Panc1 (cell line): ENCODE measurements around the gene PTP4A2. TPM values are rescaled to one million over a fixed set of nuclear protein-coding genes. Genes with fewer than 3 reads are reported as not detected.

Experiments used
- ATAC-seq: fragments of 200-7000 bp; cut with Tn5 transposase; 2 replicates; pipeline ENCODE4 v1.9.1; 2020; ENCODE audit warnings: mild to moderate bottlenecking, moderate library complexity
- BruUV-seq: library from RNA; stranded (reverse); fragments of 400-500 nt; replicated peaks from 2 replicates; lab custom pipeline; 2021; lab: Mats Ljungman, UMichigan
- CTCF ChIA-PET: fragments of 300-600 bp; sonication (Branson Sonifier 250); formaldehyde crosslinking; loops from one replicate; lab custom pipeline; 2022; ENCODE audit warnings: antibody characterized with exemption; lab: Charles Lee
- POLR2A ChIA-PET: fragments of 300-600 bp; sonication (Branson Sonifier 250); formaldehyde crosslinking; loops from one replicate; lab custom pipeline; 2022; ENCODE audit warnings: antibody characterized with exemption; lab: Charles Lee
- DNase-seq: peaks from one replicate; pipeline ENCODE4 v3.0.0-alpha.2; 2010; ENCODE audit warnings: low read depth, low spot score
- H3K27ac ChIP-seq: 2 replicates; pipeline ENCODE4 v1.5.1; 2011; ENCODE audit warnings: mild to moderate bottlenecking, low read length, inconsistent platforms
- H3K27me3 ChIP-seq: fragments of 200-500 bp; sonication (Bioruptor generic); 2 replicates; pipeline ENCODE4 v1.6.0; 2014; ENCODE audit warnings: low read length, inconsistent platforms; ENCODE audit not compliant: control insufficient read depth, insufficient read depth
- H3K36me3 ChIP-seq: fragments of 200-500 bp; sonication (Bioruptor generic); 2 replicates; pipeline ENCODE4 v1.5.1; 2014; ENCODE audit warnings: inconsistent platforms, mild to moderate bottlenecking, low read length, moderate library complexity; ENCODE audit not compliant: control insufficient read depth, insufficient read depth
- H3K4me1 ChIP-seq: 2 replicates; pipeline ENCODE4 v1.5.1; 2011; ENCODE audit warnings: inconsistent platforms, mild to moderate bottlenecking, low read length, moderate library complexity; ENCODE audit not compliant: control insufficient read depth, insufficient read depth
- H3K4me3 ChIP-seq, 2 experiments: 2 replicates each; pipeline ENCODE4 v1.5.1; 2011 to 2012; ENCODE audit warnings: low read depth in 2 of 2, low read length in 2 of 2, mild to moderate bottlenecking in 2 of 2, inconsistent platforms in 1 of 2, moderate library complexity in 1 of 2
- H3K9me3 ChIP-seq: fragments of 200-500 bp; sonication (Bioruptor generic); 2 replicates; pipeline ENCODE4 v1.5.1; 2014; ENCODE audit warnings: low read depth, mild to moderate bottlenecking, inconsistent platforms, low read length, moderate library complexity; ENCODE audit not compliant: control insufficient read depth, insufficient read depth
- POLR2AphosphoS5 ChIP-seq: IDR thresholded peaks from 2 replicates; pipeline ENCODE4 v1.6.1; 2012; ENCODE audit warnings: mild to moderate bottlenecking, low read depth, low read length, moderate library complexity
- SIN3A ChIP-seq: IDR thresholded peaks from 2 replicates; pipeline ENCODE4 v1.6.1; 2012; ENCODE audit warnings: low read depth, mild to moderate bottlenecking, low read length, moderate library complexity, borderline replicate concordance; ENCODE audit not compliant: insufficient read depth
- TCF7L2 ChIP-seq: IDR thresholded peaks from 2 replicates; pipeline ENCODE4 v1.6.1; 2011; ENCODE audit warnings: mild to moderate bottlenecking, low read depth, low read length, inconsistent platforms
- in situ Hi-C: cut with HindIII; loops from 2 replicates; pipeline ENCODE4 v1.10.0; 2016; ENCODE audit warnings: low sequenced_read_pairs, low pct_unique_long_range_greater_than_20kb
- intact Hi-C: fragments of 100-400 bp; cut with micrococcal nuclease; formaldehyde crosslinking; loops from one replicate; pipeline ENCODE4 v1.10.0; 2022; ENCODE audit not compliant: unreplicated experiment
- total RNA-seq: library from RNA; stranded (reverse); gene quantifications from one replicate; pipeline ENCODE4 v1.2.1, GENCODE V29; 2021; ENCODE audit not compliant: unreplicated experiment
- TF ChIP-seq, protein P1 (sequence below), 2 experiments: IDR thresholded peaks; 2 replicates each; pipeline ENCODE4 v1.6.1; 2011 to 2012; ENCODE audit warnings: low read depth in 2 of 2, control low read depth in 1 of 2, low read length in 1 of 2, mild to moderate bottlenecking in 1 of 2, moderate library complexity in 1 of 2; ENCODE audit not compliant: insufficient read depth in 1 of 2
- TF ChIP-seq, protein P2 (sequence below): fragments of 450-650 bp; IDR thresholded peaks from 2 replicates; pipeline ENCODE4 v1.5.1; 2017; ENCODE audit warnings: mild to moderate bottlenecking

PTP4A2 gene
- total RNA-seq, 1 experiment from 2014 or later: 559 TPM

DNA sequence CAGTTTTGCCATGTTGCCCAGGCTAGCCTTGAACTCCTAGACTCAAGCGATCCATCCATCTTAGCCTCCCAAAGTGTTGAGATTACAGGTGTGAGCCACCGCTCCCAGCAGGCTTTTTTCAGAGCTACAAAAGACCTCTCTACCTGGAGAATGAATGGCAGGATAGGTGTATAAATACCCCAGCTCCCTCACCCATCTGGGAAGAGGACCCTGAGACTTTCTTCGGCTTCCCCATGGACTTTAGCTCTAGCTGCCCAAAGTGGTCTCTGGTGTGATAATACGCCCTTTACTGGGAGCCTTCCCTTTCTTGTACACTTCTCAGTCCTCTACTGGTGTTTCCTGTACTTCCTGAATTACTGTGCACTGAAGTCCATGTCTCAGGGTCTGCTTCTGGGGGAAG lies 60.6 kb downstream of the PTP4A2 start:
- ChIA-PET POLR2A (no interaction called here), CTCF (no interaction called here)
- in situ Hi-C loops (no loop called here), intact Hi-C loops (no loop called here)
- H3K4me3 ChIP-seq: no peak overlapping the region
- BruUV-seq: no TSS peak
- DNase-seq (no peak), ATAC-seq (no peak)
- no peak for TF ChIP-seq SIN3A
- TF ChIP-seq TCF7L2: no peak
- H3K4me1 ChIP-seq: 0 out of 2 replicates have a peak, but pooled peaks cover 3% of the 10 kb centered on the region
- no peaks in the 10 kb centered on the region for H3K27me3 ChIP-seq
- no peaks in the 10 kb centered on the region for H3K36me3 ChIP-seq
- no peak overlapping the region for H3K27ac ChIP-seq
- H3K9me3 ChIP-seq: no peaks in the 10 kb centered on the region

DNA sequence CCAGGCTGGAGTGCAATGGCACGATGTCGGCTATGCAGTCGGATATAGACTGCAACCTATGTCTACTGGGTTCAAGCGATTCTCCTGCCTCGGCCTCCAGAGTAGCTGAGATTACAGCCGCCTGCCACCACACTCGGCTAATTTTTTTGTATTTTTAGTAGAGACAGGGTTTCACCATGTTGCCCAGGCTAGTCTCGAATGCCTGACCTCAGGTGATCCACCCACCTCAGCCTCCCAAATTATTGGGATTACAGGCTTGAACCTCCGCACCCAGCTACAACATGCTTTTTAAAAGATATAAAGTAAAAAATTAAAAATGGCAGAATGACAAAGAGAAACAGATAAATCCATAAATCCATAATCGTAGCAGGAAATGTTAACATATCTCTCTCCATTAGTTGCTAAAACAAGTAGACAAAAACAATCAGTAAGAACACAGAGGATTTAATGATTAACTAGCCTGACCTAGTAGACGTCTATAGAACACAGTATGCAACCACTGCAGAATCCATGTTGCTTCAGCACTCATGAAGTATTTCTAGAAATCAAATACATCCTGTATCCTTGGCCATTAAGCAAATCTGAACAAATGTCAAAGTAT lies 62.4 kb downstream of the PTP4A2 start:
- H3K4me1 ChIP-seq: no peaks in the 10 kb centered on the region
- no peaks in the 10 kb centered on the region for H3K36me3 ChIP-seq
- DNase-seq: no peak
- no peaks in the 10 kb centered on the region for H3K27me3 ChIP-seq
- in situ Hi-C loops: no loop called here
- no peak overlapping the region for H3K27ac ChIP-seq
- no peak overlapping the region for H3K4me3 ChIP-seq
- no peak for TF ChIP-seq TCF7L2
- TF ChIP-seq, protein P1, sequence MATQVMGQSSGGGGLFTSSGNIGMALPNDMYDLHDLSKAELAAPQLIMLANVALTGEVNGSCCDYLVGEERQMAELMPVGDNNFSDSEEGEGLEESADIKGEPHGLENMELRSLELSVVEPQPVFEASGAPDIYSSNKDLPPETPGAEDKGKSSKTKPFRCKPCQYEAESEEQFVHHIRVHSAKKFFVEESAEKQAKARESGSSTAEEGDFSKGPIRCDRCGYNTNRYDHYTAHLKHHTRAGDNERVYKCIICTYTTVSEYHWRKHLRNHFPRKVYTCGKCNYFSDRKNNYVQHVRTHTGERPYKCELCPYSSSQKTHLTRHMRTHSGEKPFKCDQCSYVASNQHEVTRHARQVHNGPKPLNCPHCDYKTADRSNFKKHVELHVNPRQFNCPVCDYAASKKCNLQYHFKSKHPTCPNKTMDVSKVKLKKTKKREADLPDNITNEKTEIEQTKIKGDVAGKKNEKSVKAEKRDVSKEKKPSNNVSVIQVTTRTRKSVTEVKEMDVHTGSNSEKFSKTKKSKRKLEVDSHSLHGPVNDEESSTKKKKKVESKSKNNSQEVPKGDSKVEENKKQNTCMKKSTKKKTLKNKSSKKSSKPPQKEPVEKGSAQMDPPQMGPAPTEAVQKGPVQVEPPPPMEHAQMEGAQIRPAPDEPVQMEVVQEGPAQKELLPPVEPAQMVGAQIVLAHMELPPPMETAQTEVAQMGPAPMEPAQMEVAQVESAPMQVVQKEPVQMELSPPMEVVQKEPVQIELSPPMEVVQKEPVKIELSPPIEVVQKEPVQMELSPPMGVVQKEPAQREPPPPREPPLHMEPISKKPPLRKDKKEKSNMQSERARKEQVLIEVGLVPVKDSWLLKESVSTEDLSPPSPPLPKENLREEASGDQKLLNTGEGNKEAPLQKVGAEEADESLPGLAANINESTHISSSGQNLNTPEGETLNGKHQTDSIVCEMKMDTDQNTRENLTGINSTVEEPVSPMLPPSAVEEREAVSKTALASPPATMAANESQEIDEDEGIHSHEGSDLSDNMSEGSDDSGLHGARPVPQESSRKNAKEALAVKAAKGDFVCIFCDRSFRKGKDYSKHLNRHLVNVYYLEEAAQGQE (IDR thresholded peaks at IDR 0.05; ENCODE audit: insufficient read depth in 1 of 2, low read depth in 2 of 2, low read length in 1 of 2): no peak
- TF ChIP-seq SIN3A: no peak
- TF ChIP-seq, protein P2, sequence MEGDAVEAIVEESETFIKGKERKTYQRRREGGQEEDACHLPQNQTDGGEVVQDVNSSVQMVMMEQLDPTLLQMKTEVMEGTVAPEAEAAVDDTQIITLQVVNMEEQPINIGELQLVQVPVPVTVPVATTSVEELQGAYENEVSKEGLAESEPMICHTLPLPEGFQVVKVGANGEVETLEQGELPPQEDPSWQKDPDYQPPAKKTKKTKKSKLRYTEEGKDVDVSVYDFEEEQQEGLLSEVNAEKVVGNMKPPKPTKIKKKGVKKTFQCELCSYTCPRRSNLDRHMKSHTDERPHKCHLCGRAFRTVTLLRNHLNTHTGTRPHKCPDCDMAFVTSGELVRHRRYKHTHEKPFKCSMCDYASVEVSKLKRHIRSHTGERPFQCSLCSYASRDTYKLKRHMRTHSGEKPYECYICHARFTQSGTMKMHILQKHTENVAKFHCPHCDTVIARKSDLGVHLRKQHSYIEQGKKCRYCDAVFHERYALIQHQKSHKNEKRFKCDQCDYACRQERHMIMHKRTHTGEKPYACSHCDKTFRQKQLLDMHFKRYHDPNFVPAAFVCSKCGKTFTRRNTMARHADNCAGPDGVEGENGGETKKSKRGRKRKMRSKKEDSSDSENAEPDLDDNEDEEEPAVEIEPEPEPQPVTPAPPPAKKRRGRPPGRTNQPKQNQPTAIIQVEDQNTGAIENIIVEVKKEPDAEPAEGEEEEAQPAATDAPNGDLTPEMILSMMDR: no peak
- no peak for TF ChIP-seq POLR2AphosphoS5
- ChIA-PET POLR2A (no interaction called here), CTCF (no interaction called here)
- no peak for ATAC-seq
- no peaks in the 10 kb centered on the region for H3K9me3 ChIP-seq
- intact Hi-C loops: no loop called here
- BruUV-seq: no TSS peak

DNA sequence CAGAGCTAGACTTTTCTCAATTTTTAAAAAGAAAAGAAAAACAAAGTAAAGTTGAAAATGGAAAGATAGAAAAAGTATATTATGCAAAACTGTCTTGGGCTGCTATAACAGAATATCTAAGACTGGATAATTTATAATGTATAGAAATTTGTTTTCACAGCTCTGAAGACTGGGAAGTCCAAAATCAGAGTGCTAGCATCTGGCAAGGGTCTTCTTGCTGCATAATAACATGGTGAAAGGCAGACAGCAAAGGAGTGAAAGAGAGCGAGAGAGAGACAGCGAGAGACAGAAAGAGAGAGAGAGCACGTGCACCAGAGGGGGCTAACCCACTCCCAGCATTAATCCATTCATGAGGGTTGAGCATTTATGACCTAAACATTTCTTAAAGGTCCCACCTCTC lies 63.2 kb downstream of the PTP4A2 start:
- DNase-seq (no peak), ATAC-seq (no peak)
- TF ChIP-seq SIN3A: no peak
- TF ChIP-seq, protein P2: no peak
- TF ChIP-seq, protein P1 (IDR thresholded peaks at IDR 0.05; ENCODE audit: insufficient read depth in 1 of 2, low read depth in 2 of 2, low read length in 1 of 2): no peak
- TF ChIP-seq TCF7L2: no peak
- no peak for TF ChIP-seq POLR2AphosphoS5
- in situ Hi-C loops (no loop called here), intact Hi-C loops (no loop called here)
- Histone ChIP-seq H3K4me3 (no peak overlapping the region), H3K36me3 (no peaks in the 10 kb centered on the region), H3K27ac (no peak overlapping the region), H3K9me3 (no peaks in the 10 kb centered on the region), H3K27me3 (no peaks in the 10 kb centered on the region), H3K4me1 (no peaks in the 10 kb centered on the region)
- CTCF ChIA-PET: no interaction called here
- BruUV-seq: no TSS peak
- POLR2A ChIA-PET: no interaction called here
